Measurements from ENCODE around the gene ABLIM2. TPM values are rescaled to one million over a fixed set of nuclear protein-coding genes. Genes with fewer than 3 reads are reported as not detected.
A peak's percentile ranks its signal among the peaks of the same experiment; 100 is the strongest.

ABLIM2 gene
- total RNA-seq, 1 experiment from 2014 or later = 1.0 TPM

DNA sequence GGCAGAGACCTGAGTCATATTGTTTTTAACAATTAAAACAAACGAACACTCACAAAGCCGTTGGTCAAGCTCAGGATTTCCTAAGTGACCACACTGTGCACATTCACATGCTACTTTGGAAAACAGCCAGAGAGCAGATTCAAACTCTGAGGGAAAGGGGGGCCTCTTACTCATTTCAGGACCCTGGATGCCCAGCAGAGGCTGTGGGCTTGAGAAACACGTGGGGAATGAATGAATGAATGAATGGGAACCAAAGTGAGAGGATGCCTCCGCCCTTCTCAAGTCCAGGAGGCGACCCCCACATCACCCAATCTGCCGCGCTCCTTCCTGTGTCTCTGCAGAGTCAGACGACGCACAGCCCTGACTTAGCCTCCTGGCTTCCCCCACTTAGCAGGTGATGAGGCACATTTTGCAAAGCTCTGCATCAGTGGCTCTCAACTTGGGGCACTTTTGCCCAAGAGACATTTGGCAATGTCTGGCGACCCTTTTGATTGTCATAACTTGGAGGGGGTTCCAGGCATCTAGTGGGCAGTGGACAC, 76.0 kb downstream of the ABLIM2 start:
- Mint-ChIP-seq H3K4me3 (no peak overlapping the region), H3K27me3 (ENCODE audit: low read depth) (no peaks in the 10 kb centered on the region), H3K36me3 (ENCODE audit: insufficient read depth in 1 of 3, low read depth in 3 of 3) (no peaks in the 10 kb centered on the region; a peak in 1 of 7 replicates), H3K4me1 (peaks cover 22 to 43% of the 10 kb centered on the region in 2 experiments), H3K9me3 (no peaks in the 10 kb centered on the region), H3K27ac (peak overlapping the region in 1 of 3 experiments; percentile 27; a peak in 1 of 7 replicates)
- no peak overlapping the region for H2AK5ac ChIP-seq (ENCODE audit: insufficient read length, low read length)
- H3K56ac ChIP-seq (ENCODE audit: insufficient read length, low read depth, low read length) = no peak overlapping the region
- H3K9ac ChIP-seq (ENCODE audit: extremely low read depth, insufficient read length, low read length) = no peak overlapping the region
- H4K8ac ChIP-seq (replicated peaks; ENCODE audit: insufficient read length, low read depth, low read length) = no peak overlapping the region
- H3K9me3 ChIP-seq (ENCODE audit: control insufficient read depth, low read depth, low read length) = no peaks in the 10 kb centered on the region
- no peak overlapping the region for H3K14ac ChIP-seq (ENCODE audit: insufficient read depth, low read length)
- no peak overlapping the region for H4K91ac ChIP-seq (ENCODE audit: insufficient read length, low read depth, low read length)
- H3K79me2 ChIP-seq (ENCODE audit: insufficient read depth, low read length) = no peaks in the 10 kb centered on the region
- H3K4me1 ChIP-seq (ENCODE audit: insufficient read depth, low read length) = peaks cover 2% of the 10 kb centered on the region; the same call in 1 of the 2 replicates
- no peak overlapping the region for H3K27ac ChIP-seq (ENCODE audit: insufficient read length, low read depth, low read length)
- no peak overlapping the region for H2BK15ac ChIP-seq (ENCODE audit: low read depth, low read length)
- no peak overlapping the region for H3T11ph ChIP-seq (ENCODE audit: low read length)
- DNase-seq = no peak
- H3K4ac ChIP-seq (ENCODE audit: low read depth, low read length) = no peak overlapping the region
- H4K5ac ChIP-seq (ENCODE audit: insufficient read length, low read depth, low read length) = no peak overlapping the region
- H2BK5ac ChIP-seq (ENCODE audit: insufficient read length, low read length) = no peak overlapping the region
- no peaks in the 10 kb centered on the region for H3K79me1 ChIP-seq (ENCODE audit: insufficient read depth, low read depth, low read length, poor library complexity, severe bottlenecking)
- H3K27me3 ChIP-seq (ENCODE audit: insufficient read depth, low read length) = no peaks in the 10 kb centered on the region
- no peak overlapping the region for H3K23ac ChIP-seq (ENCODE audit: insufficient read length, low read depth, low read length)
- no peaks in the 10 kb centered on the region for H3K23me2 ChIP-seq (ENCODE audit: insufficient read length, low read depth, low read length, poor library complexity, severe bottlenecking)
- no peak overlapping the region for H2BK12ac ChIP-seq (ENCODE audit: insufficient read length, low read depth, low read length)
- no peak overlapping the region for H2BK120ac ChIP-seq (ENCODE audit: low read depth, low read length, poor library complexity, severe bottlenecking)
- TF ChIP-seq, protein P1, sequence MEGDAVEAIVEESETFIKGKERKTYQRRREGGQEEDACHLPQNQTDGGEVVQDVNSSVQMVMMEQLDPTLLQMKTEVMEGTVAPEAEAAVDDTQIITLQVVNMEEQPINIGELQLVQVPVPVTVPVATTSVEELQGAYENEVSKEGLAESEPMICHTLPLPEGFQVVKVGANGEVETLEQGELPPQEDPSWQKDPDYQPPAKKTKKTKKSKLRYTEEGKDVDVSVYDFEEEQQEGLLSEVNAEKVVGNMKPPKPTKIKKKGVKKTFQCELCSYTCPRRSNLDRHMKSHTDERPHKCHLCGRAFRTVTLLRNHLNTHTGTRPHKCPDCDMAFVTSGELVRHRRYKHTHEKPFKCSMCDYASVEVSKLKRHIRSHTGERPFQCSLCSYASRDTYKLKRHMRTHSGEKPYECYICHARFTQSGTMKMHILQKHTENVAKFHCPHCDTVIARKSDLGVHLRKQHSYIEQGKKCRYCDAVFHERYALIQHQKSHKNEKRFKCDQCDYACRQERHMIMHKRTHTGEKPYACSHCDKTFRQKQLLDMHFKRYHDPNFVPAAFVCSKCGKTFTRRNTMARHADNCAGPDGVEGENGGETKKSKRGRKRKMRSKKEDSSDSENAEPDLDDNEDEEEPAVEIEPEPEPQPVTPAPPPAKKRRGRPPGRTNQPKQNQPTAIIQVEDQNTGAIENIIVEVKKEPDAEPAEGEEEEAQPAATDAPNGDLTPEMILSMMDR (conservative IDR thresholded peaks at IDR 0.05) = no peak
- H3K18ac ChIP-seq (ENCODE audit: insufficient read length, low read depth, low read length) = no peak overlapping the region
- H2AFZ ChIP-seq (ENCODE audit: low read length) = no peak overlapping the region
- no CpG with 5 or more reads among the region's 10 CpGs for WGBS (ENCODE audit: extremely low coverage, insufficient read length, low lambda C conversion rate)
- no peaks in the 10 kb centered on the region for H4K20me1 ChIP-seq (ENCODE audit: control insufficient read depth, insufficient read depth, insufficient read length)
- no peak overlapping the region for H3K4me2 ChIP-seq (ENCODE audit: insufficient read depth, insufficient read length, low read length)
- H2BK20ac ChIP-seq (ENCODE audit: low read depth, low read length, poor library complexity, severe bottlenecking) = no peak overlapping the region
